PFSK-1 (cell line): ENCODE measurements around the gene PGBD5.

ENCODE experiments used
- FOXP2 ChIP-seq: optimal IDR thresholded peaks from 2 replicates; pipeline ENCODE3; 2011; ENCODE audit warnings: borderline replicate concordance, control low read depth, inconsistent platforms; ENCODE audit not compliant: insufficient read depth; ENCODE audit errors: extremely low read length, extremely low read depth
- POLR2AphosphoS5 ChIP-seq: IDR thresholded peaks from 2 replicates; pipeline ENCODE4 v1.6.1; 2012; ENCODE audit warnings: low read depth, mild to moderate bottlenecking, control low read depth, low read length, moderate library complexity
- SIN3A ChIP-seq: IDR thresholded peaks from 2 replicates; pipeline ENCODE4 v1.6.1; 2012; ENCODE audit warnings: mild to moderate bottlenecking, low read length, moderate library complexity, borderline replicate concordance; ENCODE audit not compliant: insufficient read depth
- TAF1 ChIP-seq: IDR thresholded peaks from 2 replicates; pipeline ENCODE4 v1.6.1; 2012; ENCODE audit warnings: low read length, control low read depth, borderline replicate concordance; ENCODE audit not compliant: insufficient read depth
- TF ChIP-seq, protein P1 (sequence below), 2 experiments: IDR thresholded peaks; 2 replicates each; pipeline versions ENCODE4 v1.6.1 to v1.8.0; 2011 to 2012; ENCODE audit warnings: low read depth in 2 of 2, low read length in 2 of 2, control low read depth in 1 of 2, inconsistent platforms in 1 of 2, mild to moderate bottlenecking in 1 of 2, moderate library complexity in 1 of 2; ENCODE audit not compliant: insufficient read depth in 1 of 2

PGBD5 gene

DNA sequence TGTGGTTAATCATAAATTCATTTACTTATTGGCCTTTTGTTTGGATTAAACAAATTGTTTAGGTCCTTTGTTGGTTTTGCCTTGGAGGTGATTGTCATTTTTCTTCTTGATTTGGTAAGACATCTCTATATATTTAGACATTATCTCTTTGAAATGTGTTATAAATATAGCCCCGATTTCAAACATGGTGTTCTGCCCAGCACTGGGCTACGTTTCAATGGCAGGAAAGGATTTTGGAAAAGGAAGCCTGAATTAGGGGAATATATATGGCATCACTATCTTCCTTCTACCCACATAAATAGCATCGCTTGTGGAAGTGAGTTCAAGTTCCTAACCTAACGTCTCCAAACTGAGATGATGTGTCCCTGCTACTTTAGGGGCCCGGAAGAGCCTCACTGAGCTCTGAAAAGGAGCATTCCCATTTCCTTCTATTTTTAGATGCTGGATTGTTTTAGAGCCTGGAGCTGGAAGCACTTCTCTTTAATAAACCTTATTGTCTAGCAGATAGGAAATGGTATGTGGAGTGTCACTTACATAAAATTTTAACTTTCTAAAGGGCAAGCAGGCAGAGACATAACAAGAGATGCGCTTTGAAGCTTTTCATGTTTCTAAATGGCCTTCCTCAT is 39.4 kb downstream of the PGBD5 start:
- TF ChIP-seq SIN3A (no peak), FOXP2 (no peak), POLR2AphosphoS5 (no peak), TAF1 (no peak)
- TF ChIP-seq, protein P1, sequence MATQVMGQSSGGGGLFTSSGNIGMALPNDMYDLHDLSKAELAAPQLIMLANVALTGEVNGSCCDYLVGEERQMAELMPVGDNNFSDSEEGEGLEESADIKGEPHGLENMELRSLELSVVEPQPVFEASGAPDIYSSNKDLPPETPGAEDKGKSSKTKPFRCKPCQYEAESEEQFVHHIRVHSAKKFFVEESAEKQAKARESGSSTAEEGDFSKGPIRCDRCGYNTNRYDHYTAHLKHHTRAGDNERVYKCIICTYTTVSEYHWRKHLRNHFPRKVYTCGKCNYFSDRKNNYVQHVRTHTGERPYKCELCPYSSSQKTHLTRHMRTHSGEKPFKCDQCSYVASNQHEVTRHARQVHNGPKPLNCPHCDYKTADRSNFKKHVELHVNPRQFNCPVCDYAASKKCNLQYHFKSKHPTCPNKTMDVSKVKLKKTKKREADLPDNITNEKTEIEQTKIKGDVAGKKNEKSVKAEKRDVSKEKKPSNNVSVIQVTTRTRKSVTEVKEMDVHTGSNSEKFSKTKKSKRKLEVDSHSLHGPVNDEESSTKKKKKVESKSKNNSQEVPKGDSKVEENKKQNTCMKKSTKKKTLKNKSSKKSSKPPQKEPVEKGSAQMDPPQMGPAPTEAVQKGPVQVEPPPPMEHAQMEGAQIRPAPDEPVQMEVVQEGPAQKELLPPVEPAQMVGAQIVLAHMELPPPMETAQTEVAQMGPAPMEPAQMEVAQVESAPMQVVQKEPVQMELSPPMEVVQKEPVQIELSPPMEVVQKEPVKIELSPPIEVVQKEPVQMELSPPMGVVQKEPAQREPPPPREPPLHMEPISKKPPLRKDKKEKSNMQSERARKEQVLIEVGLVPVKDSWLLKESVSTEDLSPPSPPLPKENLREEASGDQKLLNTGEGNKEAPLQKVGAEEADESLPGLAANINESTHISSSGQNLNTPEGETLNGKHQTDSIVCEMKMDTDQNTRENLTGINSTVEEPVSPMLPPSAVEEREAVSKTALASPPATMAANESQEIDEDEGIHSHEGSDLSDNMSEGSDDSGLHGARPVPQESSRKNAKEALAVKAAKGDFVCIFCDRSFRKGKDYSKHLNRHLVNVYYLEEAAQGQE (IDR thresholded peaks at IDR 0.05; ENCODE audit: insufficient read depth in 1 of 2, low read depth in 2 of 2, low read length in 2 of 2) = no peak

DNA sequence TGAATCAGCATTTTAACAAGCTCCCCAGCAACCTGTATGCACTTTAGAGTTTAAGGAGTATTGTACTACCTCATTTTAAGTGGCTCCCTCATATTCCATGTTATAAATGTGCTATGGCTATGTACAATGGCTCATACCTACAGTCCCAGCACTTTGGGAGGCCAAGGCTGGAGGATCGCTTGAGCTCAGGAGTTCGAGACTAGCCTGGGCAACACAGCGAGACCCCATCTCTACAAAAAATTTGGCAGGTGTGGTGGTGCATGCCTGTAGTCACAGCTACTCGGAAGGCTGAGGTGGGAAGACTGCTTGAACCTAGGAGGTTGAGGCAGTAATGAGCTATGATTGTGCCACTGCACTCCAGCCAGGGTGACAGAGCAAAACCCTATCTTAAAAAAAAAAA is 40.2 kb downstream of the PGBD5 start:
- TF ChIP-seq FOXP2 (no peak), POLR2AphosphoS5 (no peak), SIN3A (no peak), TAF1 (no peak)
- TF ChIP-seq, protein P1 (IDR thresholded peaks at IDR 0.05; ENCODE audit: insufficient read depth in 1 of 2, low read depth in 2 of 2, low read length in 2 of 2) = no peak

DNA sequence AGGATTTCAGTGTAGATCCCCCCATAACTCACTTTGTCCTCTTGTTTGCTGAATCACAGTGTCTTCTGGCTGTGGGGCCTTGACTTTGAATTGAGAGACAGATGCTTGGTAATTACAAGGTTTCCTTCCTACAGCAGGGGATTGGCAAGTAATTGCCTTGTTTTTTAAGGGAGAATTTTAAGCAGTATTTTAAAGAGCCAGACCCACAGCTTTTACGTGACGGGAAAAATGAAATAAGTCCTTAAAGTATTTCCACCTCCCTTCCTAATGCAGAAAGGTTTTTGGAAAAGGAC is 41.0 kb downstream of the PGBD5 start:
- TF ChIP-seq POLR2AphosphoS5 = no peak

DNA sequence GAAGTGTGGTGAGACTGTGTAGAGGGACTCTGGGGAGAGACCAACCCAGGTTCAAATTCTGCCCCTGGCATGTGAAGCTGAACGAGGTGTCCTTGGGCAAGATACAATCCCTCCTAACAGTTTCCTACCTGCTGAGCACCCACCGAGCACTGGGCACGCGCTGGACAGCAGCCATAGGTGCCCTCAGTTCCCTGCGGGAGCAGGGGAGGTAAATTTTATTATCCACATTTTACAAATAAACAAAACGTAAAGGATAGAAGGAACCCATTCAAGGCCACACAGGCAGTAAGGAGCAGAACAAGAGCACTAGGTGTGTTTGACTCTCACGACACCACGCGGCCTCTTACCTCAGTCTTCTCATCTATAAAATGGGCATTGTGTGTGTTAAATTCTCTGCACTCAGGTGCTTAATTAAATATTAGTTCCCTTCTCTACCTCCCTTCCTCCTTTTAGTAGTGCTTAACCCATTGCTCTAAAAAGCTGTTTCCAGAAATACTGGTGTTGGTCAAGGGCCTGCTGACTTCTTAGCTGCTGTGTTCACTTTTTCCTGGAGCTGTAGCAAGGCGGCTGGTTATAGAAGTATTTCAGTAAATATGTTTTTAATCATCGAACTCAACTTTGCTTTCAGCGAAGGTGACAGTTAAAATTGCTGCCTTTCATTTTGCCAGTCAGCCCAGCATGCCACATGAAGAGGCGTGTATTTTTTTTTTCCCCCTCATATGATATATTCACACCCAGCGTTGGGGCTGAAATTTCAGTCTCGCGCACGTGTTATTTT is 41.6 kb downstream of the PGBD5 start:
- TF ChIP-seq POLR2AphosphoS5 = no peak
- TF ChIP-seq FOXP2 = no peak
- TF ChIP-seq, protein P1 (IDR thresholded peaks at IDR 0.05; ENCODE audit: insufficient read depth in 1 of 2, low read depth in 2 of 2, low read length in 2 of 2) = no peak
- TF ChIP-seq SIN3A = no peak

DNA sequence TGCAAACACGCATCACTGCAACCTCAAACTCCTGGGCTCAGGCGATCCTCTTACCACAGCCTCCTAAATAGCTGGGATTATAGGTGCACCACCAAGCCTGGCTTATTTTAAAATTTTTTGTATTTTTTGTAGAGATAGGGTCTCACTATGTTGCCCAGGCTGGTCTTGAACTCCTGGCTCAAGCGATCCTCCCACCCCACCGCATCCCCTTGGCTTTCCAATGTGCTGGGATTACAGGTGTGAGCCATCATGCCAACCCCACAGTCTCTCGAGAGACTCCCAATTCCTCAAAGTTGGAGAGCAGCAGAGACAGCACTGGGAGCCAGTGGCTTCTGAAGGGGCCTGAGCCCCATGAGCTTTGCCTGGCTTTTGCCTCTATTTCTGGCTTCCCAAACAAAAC is 42.7 kb downstream of the PGBD5 start:
- TF ChIP-seq, protein P1 (IDR thresholded peaks at IDR 0.05; ENCODE audit: insufficient read depth in 1 of 2, low read depth in 2 of 2, low read length in 2 of 2) = no peak
- no peak for TF ChIP-seq FOXP2
- no peak for TF ChIP-seq POLR2AphosphoS5
- TF ChIP-seq SIN3A = no peak
- no peak for TF ChIP-seq TAF1
